H1 (cell line): ENCODE results near the gene KCNE3. TPM values are rescaled to one million over a fixed set of nuclear protein-coding genes. Genes with fewer than 3 reads are reported as not detected.

Source experiments
- CTCF ChIA-PET: fragments of 300-600 bp; sonication (Branson Sonifier 250); formaldehyde crosslinking; loops from one replicate; lab custom pipeline; 2021; ENCODE audit not compliant: partially characterized antibody; lab: Charles Lee
- POLR2A ChIA-PET: fragments of 300-600 bp; sonication (Branson Sonifier 250); formaldehyde crosslinking; loops from one replicate; lab custom pipeline; 2021; ENCODE audit warnings: inconsistent platforms; ENCODE audit not compliant: partially characterized antibody; lab: Charles Lee
- DNase-seq, 2 experiments: peaks; one replicate each; pipeline versions ENCODE4 v3.0.0 to v3.0.0-alpha.2; 2010 to 2022; ENCODE audit warnings: low spot score in 2 of 2, low read depth in 1 of 2, mixed read lengths in 1 of 2
- FAIRE-seq: peaks from 2 replicates; lab custom pipeline; 2011; peaks lifted over from hg19 to GRCh38; lab: Jason Lieb, UNC
- H2AFZ ChIP-seq: 2 replicates; pipeline ENCODE4 v1.8.1; 2012; ENCODE audit warnings: low read length, inconsistent platforms
- H2AK5ac ChIP-seq: 2 replicates; pipeline ENCODE4 v1.6.1; 2013; ENCODE audit warnings: low read depth, low read length
- H2BK120ac ChIP-seq: replicated peaks from 2 replicates; pipeline ENCODE3; 2013; ENCODE audit warnings: low read depth, low read length, inconsistent platforms
- H2BK12ac ChIP-seq: 2 replicates; pipeline ENCODE4 v1.6.1; 2013; ENCODE audit warnings: low read depth, low read length
- H2BK15ac ChIP-seq: 2 replicates; pipeline ENCODE4 v1.6.1; 2013; ENCODE audit warnings: low read length
- H2BK20ac ChIP-seq: 2 replicates; pipeline ENCODE4 v1.6.1; 2013; ENCODE audit warnings: low read length
- H2BK5ac ChIP-seq: 2 replicates; pipeline ENCODE4 v1.6.1; 2013; ENCODE audit warnings: low read depth, low read length
- H3K14ac ChIP-seq: 2 replicates; pipeline ENCODE4 v1.6.1; 2013; ENCODE audit warnings: inconsistent platforms; ENCODE audit not compliant: insufficient read length
- H3K18ac ChIP-seq: 2 replicates; pipeline ENCODE4 v1.6.1; 2013; ENCODE audit warnings: low read length; ENCODE audit errors: extremely low read depth
- H3K23ac ChIP-seq: 2 replicates; pipeline ENCODE4 v1.6.1; 2013; ENCODE audit warnings: inconsistent platforms; ENCODE audit not compliant: insufficient read length
- H3K23me2 ChIP-seq: 2 replicates; pipeline ENCODE4 v1.6.1; 2013; ENCODE audit warnings: low read depth, low read length
- H3K27ac ChIP-seq: 2 replicates; pipeline ENCODE4 v1.6.1; 2011; ENCODE audit warnings: low read depth, low read length, inconsistent platforms
- H3K27me3 ChIP-seq, 4 experiments: replicated peaks in 1 of 4; 1 replicate in 1 of 4; 2 replicates in 3 of 4; pipeline versions ENCODE4 v1.6.1 to v1.8.1; 2011 to 2013; ENCODE audit warnings: low read length in 3 of 4, mild to moderate bottlenecking in 3 of 4, inconsistent platforms in 2 of 4, mixed read lengths in 2 of 4, moderate library complexity in 1 of 4; ENCODE audit not compliant: control insufficient read depth in 3 of 4, insufficient read depth in 3 of 4; ENCODE audit errors: extremely low read depth in 1 of 4
- H3K36me3 ChIP-seq, 4 experiments: 2 replicates each; pipeline versions ENCODE4 v1.6.1 to v1.8.1; 2011 to 2013; ENCODE audit warnings: mild to moderate bottlenecking in 4 of 4, low read length in 3 of 4, moderate library complexity in 2 of 4, control low read depth in 1 of 4, inconsistent platforms in 1 of 4; ENCODE audit not compliant: insufficient read depth in 4 of 4, control insufficient read depth in 2 of 4
- H3K4ac ChIP-seq: replicated peaks from 2 replicates; pipeline ENCODE3; 2013; ENCODE audit warnings: low read length, low read depth, mixed read lengths, inconsistent platforms; ENCODE audit not compliant: insufficient read length
- H3K4me1 ChIP-seq, 4 experiments: replicated peaks in 1 of 4; 1 replicate in 1 of 4; 2 replicates in 3 of 4; pipeline versions ENCODE4 v1.6.1 to v1.8.1; 2011 to 2013; ENCODE audit warnings: low read length in 3 of 4, inconsistent platforms in 2 of 4, mixed read lengths in 1 of 4; ENCODE audit not compliant: insufficient read depth in 4 of 4, control insufficient read depth in 3 of 4
- H3K4me2 ChIP-seq, 2 experiments: 2 replicates each; pipeline versions ENCODE4 v1.6.1 to v1.8.1; 2011 to 2013; ENCODE audit warnings: low read depth in 2 of 2, low read length in 2 of 2, control low read depth in 1 of 2, inconsistent platforms in 1 of 2, mild to moderate bottlenecking in 1 of 2; ENCODE audit not compliant: insufficient read depth in 1 of 2
- H3K4me3 ChIP-seq, 4 experiments: fragments of 200-600, 300-600 bp in 1 of 4; sonication (generic), shearing (Covaris generic), sonication (Bioruptor Twin) in 1 of 4; 2 replicates each; pipeline versions ENCODE4 v1.5.1 to v1.8.1; 2011 to 2016; ENCODE audit warnings: low read length in 4 of 4, low read depth in 3 of 4, control low read depth in 2 of 4, inconsistent platforms in 2 of 4, mild to moderate bottlenecking in 2 of 4, mixed read lengths in 1 of 4, moderate library complexity in 1 of 4; ENCODE audit not compliant: insufficient read depth in 2 of 4; ENCODE audit errors: extremely low read depth in 1 of 4
- H3K56ac ChIP-seq: replicated peaks from 2 replicates; pipeline ENCODE3; 2013; ENCODE audit warnings: low read depth, mild to moderate bottlenecking, mixed read lengths, low read length, inconsistent platforms; ENCODE audit not compliant: insufficient read length
- H3K79me1 ChIP-seq: 2 replicates; pipeline ENCODE4 v1.6.1; 2013; ENCODE audit warnings: low read depth, low read length, control low read depth
- H3K79me2 ChIP-seq, 2 experiments: 2 replicates each; pipeline versions ENCODE4 v1.6.1 to v1.8.1; 2012 to 2013; ENCODE audit warnings: low read length in 2 of 2, mild to moderate bottlenecking in 2 of 2, inconsistent platforms in 1 of 2; ENCODE audit not compliant: insufficient read depth in 2 of 2, control insufficient read depth in 1 of 2
- H3K9ac ChIP-seq, 4 experiments: replicated peaks in 1 of 4; 1 replicate in 1 of 4; 2 replicates in 3 of 4; pipeline versions ENCODE4 v1.6.1 to v1.8.1; 2011 to 2013; ENCODE audit warnings: low read depth in 3 of 4, low read length in 3 of 4, control low read depth in 2 of 4, mild to moderate bottlenecking in 2 of 4, moderate library complexity in 2 of 4, inconsistent platforms in 1 of 4; ENCODE audit errors: extremely low read depth in 1 of 4
- H3K9me3 ChIP-seq, 2 experiments: 2 replicates each; pipeline versions ENCODE4 v1.6.1 to v1.8.1; 2012 to 2013; ENCODE audit warnings: mild to moderate bottlenecking in 2 of 2, moderate library complexity in 2 of 2, control low read depth in 1 of 2, inconsistent platforms in 1 of 2, low read depth in 1 of 2, low read length in 1 of 2, mixed read lengths in 1 of 2; ENCODE audit not compliant: insufficient read depth in 2 of 2
- H4K20me1 ChIP-seq, 2 experiments: replicated peaks in 1 of 2; 2 replicates each; pipeline versions ENCODE3 to v1.8.1; 2011 to 2013; ENCODE audit warnings: inconsistent platforms in 2 of 2, low read length in 2 of 2, mild to moderate bottlenecking in 1 of 2; ENCODE audit not compliant: insufficient read depth in 2 of 2, control insufficient read depth in 1 of 2
- H4K5ac ChIP-seq: 2 replicates; pipeline ENCODE4 v1.6.1; 2013; ENCODE audit warnings: low read length, low read depth, mixed read lengths, inconsistent platforms; ENCODE audit not compliant: insufficient read length
- H4K8ac ChIP-seq: 2 replicates; pipeline ENCODE4 v1.8.0; 2013; ENCODE audit warnings: mild to moderate bottlenecking, moderate library complexity, low read length, inconsistent platforms; ENCODE audit not compliant: insufficient read depth; ENCODE audit errors: extremely low read depth
- H4K91ac ChIP-seq: replicated peaks from 2 replicates; pipeline ENCODE3; 2013; ENCODE audit warnings: low read length, mixed read lengths, inconsistent platforms; ENCODE audit not compliant: insufficient read length
- TEAD4 ChIP-seq: IDR thresholded peaks from 2 replicates; pipeline ENCODE4 v1.6.1; 2012; ENCODE audit warnings: low read depth, low read length, inconsistent platforms, mixed read lengths
- WGBS, 2 experiments: shearing (Covaris generic) in 1 of 2; methylation state at CpG; one replicate each; pipeline versions ENCODE4 v1.1.6 to v1.1.7; 2013 to 2015; ENCODE audit warnings: low lambda C conversion rate in 2 of 2, mixed read lengths in 2 of 2, inconsistent platforms in 1 of 2, low coverage in 1 of 2, missing lambda C conversion rate in 1 of 2; ENCODE audit not compliant: insufficient replicate concordance in 2 of 2, insufficient coverage in 1 of 2, insufficient read length in 1 of 2; ENCODE audit errors: extremely low coverage in 1 of 2, missing lambda C conversion rate in 1 of 2; 5-methylcytosine and 5-hydroxymethylcytosine counted together
- polyA plus RNA-seq, 7 experiments: library from polyadenylated mRNA; depleted of rRNA in 3 of 7; stranded (reverse) in 5 of 7; unstranded in 2 of 7; fragments of >200 nt in 5 of 7; fragments of 200-250 nt in 2 of 7; gene quantifications; 1 replicate in 5 of 7; 2 replicates in 1 of 7; 4 replicates in 1 of 7; pipeline versions ENCODE4 v1.2.1 to v1.2.3, GENCODE V29; 2011 to 2013; ENCODE audit warnings: missing spikeins in 2 of 7, mixed read lengths in 2 of 7
- total RNA-seq: library from RNA; stranded (reverse); fragmentation: NEBNext Ultra II Directional; extraction: Animal tissue kit (Norgen Biotek cat#: 25700); gene quantifications from 2 replicates; pipeline ENCODE4 v1.2.1, GENCODE V29; 2021
- TF ChIP-seq, protein P1 (sequence below): IDR thresholded peaks from 2 replicates; pipeline ENCODE4 v1.6.1; 2012; ENCODE audit warnings: inconsistent platforms
- TF ChIP-seq, protein P2 (sequence below): IDR thresholded peaks from 2 replicates; pipeline ENCODE4 v1.6.1; 2011; ENCODE audit warnings: low read length, improper control_type of control experiment

The KCNE3 gene
- total and polyA plus RNA-seq, 2 of the 8 experiments (the other 6 are each of a cell fraction or from before 2014, with no cell fraction given), result 1.9 to 3.5 TPM

DNA sequence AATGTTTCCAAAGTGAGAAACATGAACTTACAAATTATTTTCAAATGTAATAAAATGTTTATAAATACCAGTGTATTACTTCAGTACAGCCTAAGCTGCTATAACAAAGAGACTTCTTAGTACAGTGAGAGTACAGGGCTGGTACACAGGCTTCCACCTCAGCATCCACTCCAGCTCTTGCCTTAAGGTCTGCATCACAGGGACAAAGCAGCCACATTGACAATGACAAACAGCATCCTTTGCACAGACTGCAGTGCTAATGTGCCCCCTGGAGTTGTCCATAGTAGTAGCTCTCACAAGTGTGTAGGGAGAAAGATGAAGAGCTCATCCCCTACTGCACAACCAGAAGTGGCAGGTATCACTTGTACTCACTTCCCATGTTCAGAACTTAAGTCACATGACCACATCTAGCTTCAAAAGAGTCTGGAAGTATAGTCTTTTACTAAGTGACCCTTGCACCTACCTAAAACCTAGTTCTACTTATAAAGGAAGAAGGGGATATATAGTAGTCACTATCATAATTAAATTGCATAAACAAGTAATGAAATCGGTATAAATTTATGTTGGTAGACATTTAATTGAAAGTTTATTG is 36.8 kb upstream of the KCNE3 start:
- Histone ChIP-seq H3K79me1 (no peaks in the 10 kb centered on the region), H3K9ac (no peak overlapping the region)
- no peak for TF ChIP-seq TEAD4
- TF ChIP-seq, protein P1, sequence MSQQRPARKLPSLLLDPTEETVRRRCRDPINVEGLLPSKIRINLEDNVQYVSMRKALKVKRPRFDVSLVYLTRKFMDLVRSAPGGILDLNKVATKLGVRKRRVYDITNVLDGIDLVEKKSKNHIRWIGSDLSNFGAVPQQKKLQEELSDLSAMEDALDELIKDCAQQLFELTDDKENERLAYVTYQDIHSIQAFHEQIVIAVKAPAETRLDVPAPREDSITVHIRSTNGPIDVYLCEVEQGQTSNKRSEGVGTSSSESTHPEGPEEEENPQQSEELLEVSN, result no peak
- TF ChIP-seq, protein P2, sequence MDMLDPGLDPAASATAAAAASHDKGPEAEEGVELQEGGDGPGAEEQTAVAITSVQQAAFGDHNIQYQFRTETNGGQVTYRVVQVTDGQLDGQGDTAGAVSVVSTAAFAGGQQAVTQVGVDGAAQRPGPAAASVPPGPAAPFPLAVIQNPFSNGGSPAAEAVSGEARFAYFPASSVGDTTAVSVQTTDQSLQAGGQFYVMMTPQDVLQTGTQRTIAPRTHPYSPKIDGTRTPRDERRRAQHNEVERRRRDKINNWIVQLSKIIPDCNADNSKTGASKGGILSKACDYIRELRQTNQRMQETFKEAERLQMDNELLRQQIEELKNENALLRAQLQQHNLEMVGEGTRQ, result no peak
- TF ChIP-seq, all 59 proteins: peak for 0
- H4K5ac ChIP-seq, result no peak overlapping the region
- no peak overlapping the region for H3K18ac ChIP-seq
- H2BK12ac ChIP-seq, result no peak overlapping the region
- no peak overlapping the region for H3K4me3 ChIP-seq
- no peak overlapping the region for H2AK5ac ChIP-seq
- no peak overlapping the region for H3K4ac ChIP-seq
- no peak overlapping the region for H2BK5ac ChIP-seq
- H3K23me2 ChIP-seq, result no peaks in the 10 kb centered on the region
- H4K91ac ChIP-seq, result no peak overlapping the region
- no peak overlapping the region for H4K8ac ChIP-seq
- no peak overlapping the region for H2BK20ac ChIP-seq
- no peak overlapping the region for H2BK15ac ChIP-seq
- no peaks in the 10 kb centered on the region for H3K36me3 ChIP-seq
- no peak overlapping the region for H2AFZ ChIP-seq
- no peak overlapping the region for H2BK120ac ChIP-seq
- no peak for FAIRE-seq
- 100% methylated on average over 1 of the region's 1 CpG; no CpG with 5 or more reads in 1 of the 2 experiments for WGBS, 2 experiments
- H3K23ac ChIP-seq, result no peak overlapping the region
- no peaks in the 10 kb centered on the region for H4K20me1 ChIP-seq
- no peaks in the 10 kb centered on the region for H3K79me2 ChIP-seq
- no peak overlapping the region for H3K14ac ChIP-seq
- CTCF ChIA-PET, result interaction anchor here (1.5 kb wide), 1 partner anchor 10 kb away, joined by 3 read pairs; the partner anchor contains the start of gene LIPT2
- H3K4me1 ChIP-seq, result no peaks in the 10 kb centered on the region
- no peak overlapping the region for H3K4me2 ChIP-seq
- no peak overlapping the region for H3K56ac ChIP-seq
- peaks cover 8 to 12% of the 10 kb centered on the region in 2 experiments for H3K9me3 ChIP-seq
- POLR2A ChIA-PET, result interaction anchor here (0.7 to 2.6 kb wide), 2 partner anchors 10 to 244 kb away, joined by 3 to 14 read pairs; partner anchors contain the start of gene LIPT2
- no peak overlapping the region for H3K27ac ChIP-seq
- DNase-seq, result no peak
- H3K27me3 ChIP-seq, result no peaks in the 10 kb centered on the region
